HG03025 (cell line): ENCODE data around the gene DOCK4.

Experiments used
- ATAC-seq: cut with Tn5 transposase; IDR thresholded peaks from one replicate; pipeline ENCODE4 v1.9.1; 2021; ENCODE audit warnings: mild to moderate bottlenecking, moderate library complexity; ENCODE audit not compliant: unreplicated experiment, low FRiP score

DOCK4 gene

DNA sequence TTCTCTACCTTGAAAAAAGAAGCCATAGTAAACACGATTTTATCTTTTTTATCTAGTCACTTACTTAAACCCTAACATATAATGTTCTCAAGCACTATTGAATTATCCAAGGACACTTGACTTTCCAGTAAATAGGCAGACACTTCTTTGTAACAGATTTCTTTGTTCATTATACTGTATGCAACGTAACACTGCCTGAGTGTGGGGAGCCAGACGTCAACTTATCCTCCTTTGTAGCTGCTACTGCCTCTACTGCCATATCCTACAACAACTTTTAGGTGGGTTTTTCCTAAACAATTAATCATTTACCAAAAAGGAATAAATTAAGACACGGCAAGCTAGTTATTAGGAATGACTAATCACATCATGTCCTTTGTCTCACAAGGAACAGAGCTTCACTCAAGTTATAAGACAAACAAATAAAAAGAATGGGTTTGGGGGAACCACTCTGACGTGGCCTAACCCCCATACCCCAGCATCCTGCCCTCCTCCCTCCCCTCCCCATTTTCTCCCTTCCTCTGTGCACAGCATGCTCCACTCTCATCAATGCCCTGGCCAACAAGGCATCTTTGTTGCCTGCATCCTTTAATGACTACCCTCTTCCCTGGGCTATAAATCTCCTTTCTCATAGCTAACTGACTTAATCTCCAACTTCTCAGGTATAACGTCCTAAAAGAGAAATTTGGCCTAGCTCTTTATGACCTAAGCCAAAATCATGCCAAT lies 43.3 kb downstream of the DOCK4 start:
- ATAC-seq = no peak

- no peak for ATAC-seq
Observed at GRCh38 chr7:112162142-112162766, 43.9 kb downstream of the DOCK4 start.

DNA sequence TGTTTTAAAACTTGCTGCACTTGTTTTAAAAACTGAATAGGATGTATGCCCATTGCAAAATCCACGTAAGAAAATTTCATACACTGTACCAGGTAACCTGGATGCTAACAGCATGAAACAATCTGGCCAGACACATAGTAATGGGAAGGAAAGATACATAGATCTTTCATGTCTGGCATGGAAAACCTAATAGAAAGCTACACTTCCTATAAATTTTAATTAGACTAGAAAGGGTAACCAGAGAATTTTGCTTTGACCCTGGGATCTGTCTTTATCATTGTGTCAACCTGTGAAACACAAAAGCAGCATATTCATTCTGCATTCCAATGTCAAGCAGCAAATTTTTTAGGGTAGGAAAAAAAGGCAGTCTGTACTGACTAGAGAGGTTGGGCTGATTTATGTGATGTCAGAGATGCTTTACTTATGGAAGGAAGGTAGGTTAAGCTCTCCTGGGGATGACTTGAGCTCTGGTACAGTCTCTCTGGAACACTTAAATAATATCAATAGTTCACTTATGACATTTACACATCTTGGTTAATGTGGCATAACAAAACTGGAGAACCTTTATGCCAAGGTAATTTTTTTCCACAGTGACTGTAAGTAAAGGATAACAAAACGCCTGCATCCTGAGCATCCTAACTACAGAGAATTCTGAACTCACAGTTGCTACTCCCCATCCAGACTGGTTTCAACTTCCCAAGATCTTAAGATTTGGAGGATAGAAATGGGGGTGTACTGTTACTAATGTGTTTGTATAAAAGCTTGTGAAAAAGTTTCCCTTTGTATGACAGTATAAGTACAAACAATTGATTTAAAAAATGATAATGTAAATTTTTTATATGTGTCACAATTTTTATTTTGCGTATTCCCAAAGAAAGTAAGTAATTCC lies 44.7 kb downstream of the DOCK4 start:
- ATAC-seq = no peak

DNA sequence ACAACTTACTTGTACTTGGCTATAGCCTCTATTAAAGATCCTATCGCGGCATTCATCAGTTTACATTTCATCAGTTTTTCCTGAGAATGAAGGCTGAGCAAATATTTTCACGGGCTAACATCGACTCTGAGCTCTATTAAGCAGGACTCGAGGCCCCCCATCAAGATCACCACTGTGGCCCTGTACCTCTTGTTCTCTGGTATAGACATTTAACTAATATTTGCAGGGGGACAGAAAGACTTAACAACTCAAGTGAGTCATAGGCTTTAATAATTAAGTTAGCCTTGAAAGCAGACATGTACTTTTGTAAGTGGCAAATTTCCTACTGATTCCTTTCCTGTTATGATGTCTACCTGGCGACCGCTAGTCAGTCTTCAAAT lies 45.4 kb downstream of the DOCK4 start:
- no peak for ATAC-seq

DNA sequence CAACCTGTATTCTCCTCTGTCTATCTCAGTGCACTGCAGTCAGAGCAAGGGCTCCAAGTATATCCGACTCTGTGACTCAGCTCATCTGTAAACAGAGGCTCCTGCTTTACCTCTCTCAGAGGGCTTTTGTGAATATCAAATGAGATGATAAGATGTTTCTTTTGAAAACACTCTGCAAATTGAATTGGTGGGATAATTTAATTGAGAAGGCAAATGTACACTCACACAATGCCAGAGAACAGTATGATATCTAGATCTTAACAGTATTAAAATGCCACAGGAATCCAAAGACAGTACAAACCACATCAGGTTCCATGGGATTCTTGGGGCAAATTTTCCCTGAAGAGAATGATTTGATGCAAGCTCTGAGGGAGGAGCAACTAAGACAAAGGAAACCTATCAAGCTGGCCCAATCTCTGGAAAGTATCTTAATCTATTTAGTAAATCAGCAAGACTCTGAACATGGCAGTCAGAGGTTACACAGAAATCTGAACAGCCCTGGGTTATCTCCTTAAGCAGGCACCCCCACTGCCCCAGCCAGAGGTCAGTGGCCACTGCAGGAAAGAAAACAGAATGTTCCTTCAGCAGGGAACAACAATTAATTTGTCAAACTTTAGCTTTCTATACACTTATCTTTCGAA lies 45.9 kb downstream of the DOCK4 start:
- ATAC-seq = no peak

- ATAC-seq = no peak
Observed at GRCh38 chr7:112159351-112159750, 46.8 kb downstream of the DOCK4 start.

DNA sequence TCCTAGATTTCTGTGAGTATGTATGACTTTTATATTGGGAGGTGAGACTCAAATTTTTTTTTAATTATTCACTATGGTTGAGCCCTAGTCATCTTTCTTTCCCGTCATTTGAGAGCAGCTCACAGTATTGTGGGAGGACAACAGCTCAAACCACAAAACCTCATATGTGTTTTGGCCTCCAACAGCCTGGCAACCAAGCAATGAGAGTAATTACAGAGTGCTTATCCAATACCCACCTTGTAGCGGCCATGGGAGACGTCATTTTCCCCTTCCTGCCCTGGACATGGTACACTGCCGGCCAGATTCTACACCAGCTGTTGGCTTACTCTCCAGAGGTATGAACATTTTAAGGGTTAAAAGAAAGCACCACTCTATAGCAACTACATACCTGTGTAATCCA lies 49.1 kb downstream of the DOCK4 start:
- ATAC-seq = no peak

DNA sequence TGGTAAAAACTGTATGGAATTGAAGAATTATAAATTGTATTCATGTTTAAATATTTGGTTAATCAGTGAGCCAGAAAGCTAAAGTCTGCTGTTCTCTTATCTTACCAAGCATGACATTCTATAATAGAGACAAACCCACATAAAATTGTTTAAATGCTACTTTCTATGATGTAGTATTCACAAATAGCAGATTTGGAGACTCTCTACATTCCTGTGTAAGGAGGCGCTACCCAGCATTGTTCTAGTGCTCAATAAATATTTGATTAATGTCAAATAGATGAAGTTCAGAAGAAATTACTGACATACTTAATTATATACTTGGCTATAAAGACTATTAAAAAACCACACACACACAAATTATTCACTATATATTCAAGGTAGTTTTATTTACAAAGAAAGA lies 49.8 kb downstream of the DOCK4 start:
- ATAC-seq = no peak

DNA sequence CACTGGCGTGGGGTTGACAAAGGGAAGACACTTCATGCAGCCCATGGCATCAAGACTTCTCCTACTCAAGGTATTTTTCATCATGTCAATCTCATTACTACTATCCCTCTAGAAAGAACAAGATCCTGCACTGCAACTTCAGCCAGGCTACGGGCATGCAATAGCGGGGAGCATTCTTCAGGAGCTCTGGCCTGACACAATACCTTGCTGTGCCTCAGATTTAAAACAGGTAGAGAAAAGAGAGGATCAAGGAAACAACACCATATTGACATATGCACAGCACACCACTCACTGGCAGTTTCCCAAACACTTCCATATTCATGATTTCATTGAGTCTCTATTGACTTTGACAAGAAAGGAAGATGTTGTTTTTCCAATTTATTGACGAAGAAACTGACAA lies 51.5 kb downstream of the DOCK4 start:
- no peak for ATAC-seq

GRCh38 chr7:112152186-112152585 lies 54.0 kb downstream of the DOCK4 start:
- ATAC-seq = no peak

GRCh38 chr7:112150823-112151641 lies 55.2 kb downstream of the DOCK4 start:
- ATAC-seq = no peak

DNA sequence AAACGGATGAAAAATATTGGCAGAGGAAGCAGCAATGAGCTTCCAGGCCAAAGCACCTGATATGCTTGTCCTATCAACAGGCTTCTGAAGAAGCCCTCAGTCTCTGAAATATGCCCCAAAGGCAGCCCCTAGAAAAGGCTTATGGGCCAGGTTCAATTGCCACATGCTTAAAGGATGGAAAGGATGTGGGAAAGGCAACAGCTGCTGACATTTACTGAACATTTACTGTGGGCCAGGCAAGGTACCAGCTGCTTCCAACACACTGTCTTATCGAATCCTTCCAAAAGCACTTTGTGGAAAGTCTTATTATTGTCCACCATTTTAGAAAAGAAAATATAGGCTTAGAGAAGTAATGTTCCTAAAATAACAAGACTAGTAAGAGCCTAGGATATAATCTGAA lies 56.5 kb downstream of the DOCK4 start:
- no peak for ATAC-seq

DNA sequence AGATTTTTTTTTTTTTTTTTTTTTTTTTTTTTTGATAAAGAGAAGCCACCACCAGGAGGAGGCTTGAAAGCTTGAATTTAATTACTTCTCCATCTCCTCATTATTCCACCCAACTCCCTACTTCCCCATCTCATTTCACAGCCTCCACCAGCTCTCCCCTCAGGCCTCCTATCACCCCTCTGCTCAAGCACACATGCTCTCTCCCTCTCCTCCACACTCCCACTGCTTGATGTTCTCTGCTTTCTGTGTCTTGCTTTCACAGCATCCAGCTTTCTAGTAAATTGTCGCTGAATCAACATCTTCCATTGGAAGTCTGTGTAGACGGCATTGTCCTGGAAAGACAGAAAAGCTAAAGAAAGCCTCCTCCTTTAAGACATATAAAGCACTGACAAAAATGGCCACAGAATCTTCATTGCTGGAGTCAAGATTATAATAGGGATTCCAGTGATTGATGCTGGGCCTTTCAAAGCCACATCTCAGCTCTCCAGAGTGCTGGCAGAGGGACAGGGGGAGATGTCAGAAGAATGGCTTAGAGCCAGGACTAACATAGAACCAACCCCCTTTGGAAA lies 58.3 kb downstream of the DOCK4 start:
- ATAC-seq = no peak

DNA sequence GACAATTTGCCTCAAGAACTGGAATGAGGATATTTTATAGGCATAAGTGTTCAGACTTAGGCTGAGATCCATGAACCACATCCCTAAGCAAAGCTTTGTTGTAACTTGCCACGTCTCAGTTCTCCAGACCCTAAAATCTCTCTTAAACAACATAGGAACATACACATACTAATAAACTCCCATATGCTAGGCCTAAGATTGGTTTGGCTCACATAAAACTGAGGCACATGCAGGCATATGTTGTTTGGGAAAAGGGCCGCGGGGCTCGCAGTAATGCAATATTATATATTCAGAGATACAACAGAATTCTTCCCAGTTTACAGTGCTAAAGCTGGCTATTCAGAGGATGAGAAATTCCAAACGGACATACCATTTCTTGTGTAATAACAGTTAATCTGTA lies 61.0 kb downstream of the DOCK4 start:
- no peak for ATAC-seq

DNA sequence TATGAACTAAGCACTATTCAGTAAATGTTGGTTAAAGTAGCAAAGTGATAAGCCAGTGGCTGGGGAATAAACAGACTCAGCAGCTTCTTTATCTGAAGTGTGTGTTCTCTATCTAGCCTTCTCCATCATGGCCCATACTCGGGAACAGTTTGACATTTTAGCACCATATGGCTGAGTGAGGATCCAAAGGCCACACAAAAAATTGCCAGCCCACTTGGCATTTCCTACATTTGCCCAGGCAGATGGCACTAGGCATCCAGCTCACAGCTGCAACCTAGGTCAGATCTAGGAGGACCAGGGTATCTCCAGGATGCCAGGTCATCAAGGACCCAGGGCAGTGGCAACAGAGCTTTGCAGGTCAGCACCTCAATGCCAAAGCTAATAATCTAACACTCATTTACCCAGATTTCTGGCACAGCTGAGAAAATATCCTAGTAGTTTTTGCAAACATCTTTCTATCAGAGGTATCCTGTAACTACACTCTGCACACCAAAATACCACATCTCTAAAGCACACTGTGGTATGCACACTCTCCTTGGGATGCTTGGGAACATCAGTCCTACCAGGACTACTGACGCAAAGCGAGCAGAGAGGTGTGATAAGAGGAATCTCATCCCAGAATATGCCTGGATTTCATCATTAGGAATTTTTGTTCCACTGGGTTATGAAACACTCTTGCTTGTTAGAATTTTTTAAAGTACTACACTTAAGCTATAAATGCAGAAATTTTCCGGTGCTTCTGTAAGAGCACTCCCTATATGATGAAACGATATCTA lies 61.7 kb downstream of the DOCK4 start:
- no peak for ATAC-seq

- no peak for ATAC-seq
Observed at GRCh38 chr7:112143582-112143981, 62.6 kb downstream of the DOCK4 start.

GRCh38 chr7:112143136-112143535 lies 63.1 kb downstream of the DOCK4 start:
- ATAC-seq = no peak

- ATAC-seq = no peak
Observed at GRCh38 chr7:112140600-112140999, 65.6 kb downstream of the DOCK4 start.

DNA sequence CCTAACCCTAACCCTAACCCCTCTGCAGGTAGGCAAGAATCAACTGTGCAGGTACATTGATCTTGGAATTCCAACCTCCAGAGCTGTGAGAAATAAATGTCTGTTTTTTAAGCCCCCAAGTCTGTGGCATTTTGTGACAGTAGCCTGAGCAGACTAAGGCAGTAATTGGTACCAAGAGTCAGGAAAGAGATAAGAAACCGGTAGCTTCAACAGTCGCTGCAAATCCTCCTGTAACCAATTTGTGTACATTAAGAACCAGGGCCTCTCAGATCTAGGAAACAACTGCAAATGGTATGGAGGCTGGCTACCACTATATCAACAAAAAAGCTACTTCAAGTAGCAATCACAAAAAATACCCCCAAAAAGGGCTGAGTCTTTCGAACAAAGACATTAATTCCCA lies 67.3 kb downstream of the DOCK4 start:
- no peak for ATAC-seq
